K562 (cell line): ENCODE measurements around the gene CPNE1. TPM values are rescaled to one million over a fixed set of nuclear protein-coding genes. Genes with fewer than 3 reads are reported as not detected.

ENCODE experiments used
- CC2D1A ChIP-seq: fragments of 450-650 bp; IDR thresholded peaks from 2 replicates; pipeline ENCODE4 v1.6.1; 2017; ENCODE audit warnings: mild to moderate bottlenecking
- COPS2 ChIP-seq: fragments of 450-650 bp; conservative IDR thresholded peaks from 2 replicates; pipeline ENCODE4 v1.6.1; 2016; ENCODE audit warnings: mild to moderate bottlenecking, moderate library complexity
- LARP7 ChIP-seq: fragments of 450-650 bp; IDR thresholded peaks from 2 replicates; pipeline ENCODE4 v1.6.1; 2016
- MYNN ChIP-seq, 2 experiments: sonication (generic); formaldehyde crosslinking in 1 of 2; IDR thresholded peaks; 2 replicates each; pipeline versions ENCODE4 v1.5.0 to v1.6.1; 2016 to 2020; ENCODE audit warnings: antibody characterized with exemption in 1 of 2, missing genetic modification reagents in 1 of 2
- NRF1 ChIP-seq, 2 experiments: fragments of 450-650 bp; IDR thresholded peaks in 1 of 2; conservative IDR thresholded peaks in 1 of 2; 2 replicates each; pipeline ENCODE4 v1.6.1; 2014; ENCODE audit warnings: mild to moderate bottlenecking in 2 of 2
- RAD21 ChIP-seq, 2 experiments: fragments of 250-450 bp in 1 of 2; fragments of 450-650 bp in 1 of 2; sonication (Bioruptor Pico) in 1 of 2; formaldehyde crosslinking in 1 of 2; IDR thresholded peaks in 1 of 2; conservative IDR thresholded peaks in 1 of 2; 2 replicates each; pipeline versions ENCODE4 v1.4.0 to v1.8.0; 2020 to 2022; ENCODE audit warnings: mild to moderate bottlenecking in 2 of 2, moderate library complexity in 1 of 2
- RBM14 ChIP-seq: fragments of 200-400 bp; formaldehyde crosslinking; IDR thresholded peaks from 2 replicates; pipeline ENCODE4 v1.6.1; 2018; ENCODE audit warnings: low read depth, mild to moderate bottlenecking, low read length, moderate library complexity, borderline replicate concordance; ENCODE audit not compliant: insufficient read depth
- SMC3 ChIP-seq: conservative IDR thresholded peaks from 2 replicates; pipeline ENCODE4 v1.6.1; 2011; ENCODE audit warnings: low read depth, low read length, improper control_type of control experiment; ENCODE audit not compliant: insufficient read depth
- ZNF263 ChIP-seq: sonication (generic); formaldehyde crosslinking; IDR thresholded peaks from 2 replicates; pipeline ENCODE4 v1.8.0; 2022; ENCODE audit warnings: mild to moderate bottlenecking, missing genetic modification reagents, borderline replicate concordance
- polyA plus RNA-seq, 8 experiments: library from polyadenylated mRNA; depleted of rRNA in 4 of 8; stranded (reverse) in 5 of 8; unstranded in 3 of 8; fragments of >200 nt; fragmentation: Nextera tagmentation in 2 of 8; fragmentation: Illumina TruSeq in 1 of 8; extraction: Ambion mirVana in 2 of 8; extraction: Trizol in 1 of 8; gene quantifications; 2 replicates each; pipeline versions ENCODE4 v1.2.1 to v1.2.3, GENCODE V29; 2011 to 2014; ENCODE audit warnings: inconsistent platforms in 1 of 8, missing spikeins in 1 of 8
- total RNA-seq, 7 experiments: library from RNA; depleted of rRNA in 6 of 7; stranded (reverse); fragments of >200 nt in 6 of 7; fragmentation: Illumina TruSeq in 2 of 7; extraction: Trizol in 2 of 7; gene quantifications; 2 replicates each; pipeline versions ENCODE4 v1.2.1 to v1.2.3, GENCODE V29; 2011 to 2021; ENCODE audit warnings: low replicate concordance in 1 of 7
- TF ChIP-seq, protein P1 (sequence below): sonication (generic); formaldehyde crosslinking; IDR thresholded peaks from 2 replicates; pipeline ENCODE4 v1.5.0; 2020; ENCODE audit warnings: missing genetic modification reagents
- TF ChIP-seq, protein P2 (sequence below): sonication (generic); formaldehyde crosslinking; IDR thresholded peaks from 2 replicates; pipeline ENCODE4 v1.9.0; 2022; ENCODE audit warnings: mild to moderate bottlenecking, missing genetic modification reagents
- TF ChIP-seq, protein P3 (sequence below): fragments of 250-450 bp; sonication (Bioruptor Pico); IDR thresholded peaks from 2 replicates; pipeline ENCODE4 v1.9.0; 2021; ENCODE audit warnings: mild to moderate bottlenecking
- TF ChIP-seq, protein P4 (sequence below): IDR thresholded peaks from 2 replicates; pipeline ENCODE4 v1.6.1; 2011; ENCODE audit warnings: borderline replicate concordance, low read depth, mild to moderate bottlenecking, moderate library complexity, low read length; ENCODE audit not compliant: insufficient read depth, poor library complexity, severe bottlenecking

CPNE1 gene
- total and polyA plus RNA-seq, 9 of the 15 experiments (the other 6 are each of a cell fraction or from before 2014, with no cell fraction given): 42.1 to 102 (median 56.0) TPM

DNA sequence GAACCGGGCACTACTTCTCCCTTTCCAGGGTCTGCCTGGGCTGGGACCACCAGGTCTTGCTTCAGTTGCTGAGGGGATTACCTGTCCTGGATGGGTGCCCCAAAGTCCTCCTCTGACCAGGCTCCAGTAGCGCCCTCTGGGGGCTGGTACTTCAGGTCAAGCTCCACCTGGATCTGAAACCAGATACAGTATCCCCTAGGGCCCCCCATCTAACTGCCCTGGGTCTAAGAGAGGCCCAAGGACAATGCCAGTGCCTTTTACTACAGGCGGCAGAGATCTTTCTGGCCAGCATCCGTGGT is 60.3 kb downstream of the CPNE1 start (continued):
- TF ChIP-seq, protein P1, sequence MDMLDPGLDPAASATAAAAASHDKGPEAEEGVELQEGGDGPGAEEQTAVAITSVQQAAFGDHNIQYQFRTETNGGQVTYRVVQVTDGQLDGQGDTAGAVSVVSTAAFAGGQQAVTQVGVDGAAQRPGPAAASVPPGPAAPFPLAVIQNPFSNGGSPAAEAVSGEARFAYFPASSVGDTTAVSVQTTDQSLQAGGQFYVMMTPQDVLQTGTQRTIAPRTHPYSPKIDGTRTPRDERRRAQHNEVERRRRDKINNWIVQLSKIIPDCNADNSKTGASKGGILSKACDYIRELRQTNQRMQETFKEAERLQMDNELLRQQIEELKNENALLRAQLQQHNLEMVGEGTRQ (CRISPR knock-in tag): no peak
- TF ChIP-seq CC2D1A: no peak
- TF ChIP-seq NRF1 (conservative IDR thresholded peaks at IDR 0.05 in 1 of 2, IDR thresholded peaks at IDR 0.05 in 1 of 2): no peak
- no peak for TF ChIP-seq COPS2
- TF ChIP-seq RBM14: no peak
- TF ChIP-seq, protein P2, sequence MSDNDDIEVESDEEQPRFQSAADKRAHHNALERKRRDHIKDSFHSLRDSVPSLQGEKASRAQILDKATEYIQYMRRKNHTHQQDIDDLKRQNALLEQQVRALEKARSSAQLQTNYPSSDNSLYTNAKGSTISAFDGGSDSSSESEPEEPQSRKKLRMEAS (CRISPR knock-in tag): no peak
- 0 out of 2 replicates have a peak, but pooled peaks have one; percentile 19 for TF ChIP-seq SMC3
- TF ChIP-seq ZNF263: no peak
- TF ChIP-seq, protein P3, sequence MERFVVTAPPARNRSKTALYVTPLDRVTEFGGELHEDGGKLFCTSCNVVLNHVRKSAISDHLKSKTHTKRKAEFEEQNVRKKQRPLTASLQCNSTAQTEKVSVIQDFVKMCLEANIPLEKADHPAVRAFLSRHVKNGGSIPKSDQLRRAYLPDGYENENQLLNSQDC: no peak
- TF ChIP-seq MYNN (IDR thresholded peaks at IDR 0.05): no peak
- TF ChIP-seq MYNN (CRISPR knock-in tag; IDR thresholded peaks at IDR 0.05): no peak
- TF ChIP-seq, protein P4, sequence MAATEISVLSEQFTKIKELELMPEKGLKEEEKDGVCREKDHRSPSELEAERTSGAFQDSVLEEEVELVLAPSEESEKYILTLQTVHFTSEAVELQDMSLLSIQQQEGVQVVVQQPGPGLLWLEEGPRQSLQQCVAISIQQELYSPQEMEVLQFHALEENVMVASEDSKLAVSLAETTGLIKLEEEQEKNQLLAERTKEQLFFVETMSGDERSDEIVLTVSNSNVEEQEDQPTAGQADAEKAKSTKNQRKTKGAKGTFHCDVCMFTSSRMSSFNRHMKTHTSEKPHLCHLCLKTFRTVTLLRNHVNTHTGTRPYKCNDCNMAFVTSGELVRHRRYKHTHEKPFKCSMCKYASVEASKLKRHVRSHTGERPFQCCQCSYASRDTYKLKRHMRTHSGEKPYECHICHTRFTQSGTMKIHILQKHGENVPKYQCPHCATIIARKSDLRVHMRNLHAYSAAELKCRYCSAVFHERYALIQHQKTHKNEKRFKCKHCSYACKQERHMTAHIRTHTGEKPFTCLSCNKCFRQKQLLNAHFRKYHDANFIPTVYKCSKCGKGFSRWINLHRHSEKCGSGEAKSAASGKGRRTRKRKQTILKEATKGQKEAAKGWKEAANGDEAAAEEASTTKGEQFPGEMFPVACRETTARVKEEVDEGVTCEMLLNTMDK: peak; percentile 27
- TF ChIP-seq RAD21 (CRISPR knock-in tag; conservative IDR thresholded peaks at IDR 0.05 in 1 of 2, IDR thresholded peaks at IDR 0.05 in 1 of 2): peak in 1 of 2 experiments; percentile 42; a peak in 2 of 4 replicates
- TF ChIP-seq LARP7: no peak
